Measurements from ENCODE around the gene MAP2.

MAP2 gene

GRCh38 chr2:209663656-209664055 lies 239.8 kb downstream of the MAP2 start:
- Histone ChIP-seq H3K4me2 (ENCODE audit: low read length, poor library complexity, severe bottlenecking) (no peak overlapping the region), H3K9ac (ENCODE audit: low read length) (no peak overlapping the region), H4K8ac (ENCODE audit: low read length) (no peak overlapping the region), H4K91ac (ENCODE audit: low read length) (no peak overlapping the region), H2BK12ac (ENCODE audit: low read length in 2 of 2) (no peak overlapping the region), H3K4ac (ENCODE audit: low read depth in 1 of 2, low read length in 2 of 2) (no peak overlapping the region), H3K9me3 (ENCODE audit: control insufficient read depth, low read length) (no peaks in the 10 kb centered on the region), H3K36me3 (ENCODE audit: control insufficient read depth in 1 of 2, insufficient read depth in 2 of 2, low read depth in 1 of 2, low read length in 2 of 2) (no peaks in the 10 kb centered on the region), H2AFZ (ENCODE audit: low read depth, low read length) (no peak overlapping the region), H2AK5ac (ENCODE audit: low read length, severe bottlenecking) (no peak overlapping the region), H2BK5ac (ENCODE audit: low read depth, low read length, poor library complexity, severe bottlenecking) (no peak overlapping the region), H3K14ac (ENCODE audit: low read length in 2 of 2) (no peak overlapping the region), H3K4me1 (ENCODE audit: control insufficient read depth, insufficient read depth, low read depth, low read length) (no peaks in the 10 kb centered on the region), H2BK15ac (ENCODE audit: low read depth, poor library complexity, severe bottlenecking) (no peak overlapping the region), H3K23ac (ENCODE audit: low read length in 2 of 2) (no peak overlapping the region), H3K18ac (ENCODE audit: low read depth in 1 of 2, low read length in 2 of 2) (no peak overlapping the region), H3K4me3 (ENCODE audit: insufficient read depth in 1 of 2, low read depth in 1 of 2, low read length in 2 of 2) (no peak overlapping the region), H3K79me1 (replicated peaks; ENCODE audit: low read length, poor library complexity, severe bottlenecking) (no peaks in the 10 kb centered on the region), H2BK120ac (ENCODE audit: low read depth, low read length) (no peak overlapping the region), H3K27me3 (ENCODE audit: control insufficient read depth in 1 of 2, insufficient read depth in 1 of 2, low read length in 2 of 2) (no peaks in the 10 kb centered on the region), H3K27ac (ENCODE audit: low read length, poor library complexity, severe bottlenecking) (no peak overlapping the region)
- 87% methylated on average over 3 of the region's 4 CpGs for WGBS
- no peak for DNase-seq

- H2AK5ac ChIP-seq (ENCODE audit: low read length, severe bottlenecking): no peak overlapping the region
Observed at GRCh38 chr2:209666296-209666695, 242.4 kb downstream of the MAP2 start.

GRCh38 chr2:209671020-209671680 lies 247.3 kb downstream of the MAP2 start:
- Histone ChIP-seq H3K4ac (ENCODE audit: low read depth in 1 of 2, low read length in 2 of 2) (no peak overlapping the region), H2BK120ac (ENCODE audit: low read depth, low read length) (no peak overlapping the region), H3K4me3 (ENCODE audit: insufficient read depth in 1 of 2, low read depth in 1 of 2, low read length in 2 of 2) (no peak overlapping the region), H3K4me1 (ENCODE audit: control insufficient read depth, insufficient read depth, low read depth, low read length) (no peaks in the 10 kb centered on the region), H3K9me3 (ENCODE audit: control insufficient read depth, low read length) (no peaks in the 10 kb centered on the region), H2AK5ac (ENCODE audit: low read length, severe bottlenecking) (no peak overlapping the region), H2BK5ac (ENCODE audit: low read depth, low read length, poor library complexity, severe bottlenecking) (no peak overlapping the region), H3K18ac (ENCODE audit: low read depth in 1 of 2, low read length in 2 of 2) (no peak overlapping the region), H4K8ac (ENCODE audit: low read length) (no peak overlapping the region), H3K79me1 (replicated peaks; ENCODE audit: low read length, poor library complexity, severe bottlenecking) (no peaks in the 10 kb centered on the region), H3K36me3 (ENCODE audit: control insufficient read depth in 1 of 2, insufficient read depth in 2 of 2, low read depth in 1 of 2, low read length in 2 of 2) (no peaks in the 10 kb centered on the region), H2BK12ac (ENCODE audit: low read length in 2 of 2) (no peak overlapping the region), H2AFZ (ENCODE audit: low read depth, low read length) (no peak overlapping the region), H3K4me2 (ENCODE audit: low read length, poor library complexity, severe bottlenecking) (no peak overlapping the region), H4K91ac (ENCODE audit: low read length) (no peak overlapping the region), H3K23ac (ENCODE audit: low read length in 2 of 2) (no peak overlapping the region), H3K14ac (ENCODE audit: low read length in 2 of 2) (no peak overlapping the region), H3K27ac (ENCODE audit: low read length, poor library complexity, severe bottlenecking) (no peak overlapping the region), H3K9ac (ENCODE audit: low read length) (no peak overlapping the region), H3K27me3 (ENCODE audit: control insufficient read depth in 1 of 2, insufficient read depth in 1 of 2, low read length in 2 of 2) (no peaks in the 10 kb centered on the region), H2BK15ac (ENCODE audit: low read depth, poor library complexity, severe bottlenecking) (no peak overlapping the region)
- 81% methylated on average over 6 of the region's 7 CpGs for WGBS
- no peak for DNase-seq

More at GRCh38 chr2:209666296-209666695, 242.4 kb downstream of the MAP2 start:
- no peak overlapping the region for H3K27ac ChIP-seq (ENCODE audit: low read length, poor library complexity, severe bottlenecking)
- H3K4me2 ChIP-seq (ENCODE audit: low read length, poor library complexity, severe bottlenecking): no peak overlapping the region
- no peaks in the 10 kb centered on the region for H3K79me1 ChIP-seq (replicated peaks; ENCODE audit: low read length, poor library complexity, severe bottlenecking)
- no peak overlapping the region for H3K4ac ChIP-seq (ENCODE audit: low read depth in 1 of 2, low read length in 2 of 2)
- DNase-seq: no peak
- no peak overlapping the region for H2BK12ac ChIP-seq (ENCODE audit: low read length in 2 of 2)
- no peak overlapping the region for H2BK120ac ChIP-seq (ENCODE audit: low read depth, low read length)
- no peaks in the 10 kb centered on the region for H3K27me3 ChIP-seq (ENCODE audit: control insufficient read depth in 1 of 2, insufficient read depth in 1 of 2, low read length in 2 of 2)
- no peak overlapping the region for H3K14ac ChIP-seq (ENCODE audit: low read length in 2 of 2)
- no peak overlapping the region for H3K4me3 ChIP-seq (ENCODE audit: insufficient read depth in 1 of 2, low read depth in 1 of 2, low read length in 2 of 2)
- no peak overlapping the region for H2AFZ ChIP-seq (ENCODE audit: low read depth, low read length)
- no peak overlapping the region for H4K91ac ChIP-seq (ENCODE audit: low read length)
- H4K8ac ChIP-seq (ENCODE audit: low read length): no peak overlapping the region
- WGBS: 75% methylated on average over 1 of the region's 1 CpG
- no peak overlapping the region for H3K23ac ChIP-seq (ENCODE audit: low read length in 2 of 2)
- no peak overlapping the region for H2BK5ac ChIP-seq (ENCODE audit: low read depth, low read length, poor library complexity, severe bottlenecking)
- H3K18ac ChIP-seq (ENCODE audit: low read depth in 1 of 2, low read length in 2 of 2): no peak overlapping the region
- H3K9ac ChIP-seq (ENCODE audit: low read length): no peak overlapping the region
- H2BK15ac ChIP-seq (ENCODE audit: low read depth, poor library complexity, severe bottlenecking): no peak overlapping the region
- no peaks in the 10 kb centered on the region for H3K9me3 ChIP-seq (ENCODE audit: control insufficient read depth, low read length)
- no peaks in the 10 kb centered on the region for H3K4me1 ChIP-seq (ENCODE audit: control insufficient read depth, insufficient read depth, low read depth, low read length)
- H3K36me3 ChIP-seq (ENCODE audit: control insufficient read depth in 1 of 2, insufficient read depth in 2 of 2, low read depth in 1 of 2, low read length in 2 of 2): no peaks in the 10 kb centered on the region

- Histone ChIP-seq H3K36me3 (ENCODE audit: control insufficient read depth in 1 of 2, insufficient read depth in 2 of 2, low read depth in 1 of 2, low read length in 2 of 2) (no peaks in the 10 kb centered on the region), H3K79me1 (replicated peaks; ENCODE audit: low read length, poor library complexity, severe bottlenecking) (no peaks in the 10 kb centered on the region), H3K4me3 (ENCODE audit: insufficient read depth in 1 of 2, low read depth in 1 of 2, low read length in 2 of 2) (no peak overlapping the region), H2BK120ac (ENCODE audit: low read depth, low read length) (no peak overlapping the region), H2AK5ac (ENCODE audit: low read length, severe bottlenecking) (no peak overlapping the region), H2BK12ac (ENCODE audit: low read length in 2 of 2) (no peak overlapping the region), H3K18ac (ENCODE audit: low read depth in 1 of 2, low read length in 2 of 2) (no peak overlapping the region), H3K27ac (ENCODE audit: low read length, poor library complexity, severe bottlenecking) (no peak overlapping the region), H3K27me3 (ENCODE audit: control insufficient read depth in 1 of 2, insufficient read depth in 1 of 2, low read length in 2 of 2) (no peaks in the 10 kb centered on the region), H3K9ac (ENCODE audit: low read length) (no peak overlapping the region), H2BK15ac (ENCODE audit: low read depth, poor library complexity, severe bottlenecking) (no peak overlapping the region), H3K4ac (ENCODE audit: low read depth in 1 of 2, low read length in 2 of 2) (no peak overlapping the region), H4K8ac (ENCODE audit: low read length) (no peak overlapping the region), H2AFZ (ENCODE audit: low read depth, low read length) (no peak overlapping the region), H2BK5ac (ENCODE audit: low read depth, low read length, poor library complexity, severe bottlenecking) (no peak overlapping the region), H3K4me2 (ENCODE audit: low read length, poor library complexity, severe bottlenecking) (no peak overlapping the region), H3K14ac (ENCODE audit: low read length in 2 of 2) (no peak overlapping the region), H3K23ac (ENCODE audit: low read length in 2 of 2) (no peak overlapping the region), H3K9me3 (ENCODE audit: control insufficient read depth, low read length) (no peaks in the 10 kb centered on the region), H3K4me1 (ENCODE audit: control insufficient read depth, insufficient read depth, low read depth, low read length) (no peaks in the 10 kb centered on the region), H4K91ac (ENCODE audit: low read length) (no peak overlapping the region)
- DNase-seq: no peak
Observed at GRCh38 chr2:209673811-209674210, 250.0 kb downstream of the MAP2 start.
